Stimulated activated CD4-positive, alpha-beta T cell treated with anti-CD3 and anti-CD28 coated beads, Interleukin-2, amount 100 ng/mL, for 48 hours (primary cell): ENCODE measurements around the gene NPFFR1.

Source experiments
- DNase-seq, 2 donors: peaks; one replicate each; pipeline ENCODE4 v3.0.0-alpha.2; 2020

NPFFR1 gene

DNA sequence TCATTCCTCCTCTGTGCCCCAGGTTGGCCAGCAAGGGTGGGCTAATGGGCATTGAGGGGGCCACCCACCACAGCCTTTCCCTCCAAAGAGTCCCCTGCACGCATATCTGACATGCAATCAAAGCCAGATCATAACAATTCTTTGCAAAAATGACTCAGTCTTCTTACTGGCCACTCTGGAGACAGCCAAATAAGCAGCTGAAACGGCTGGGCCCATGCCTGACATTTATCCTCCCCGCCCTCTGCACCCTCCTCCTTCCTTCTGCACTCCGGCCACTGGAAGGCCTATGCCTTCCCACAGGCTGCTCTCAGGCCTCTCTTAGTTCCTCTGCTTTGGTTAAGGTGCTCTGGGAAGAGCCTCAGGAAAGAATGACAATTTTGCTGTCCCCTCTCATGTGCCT lies 29.2 kb upstream of the NPFFR1 start:
- DNase-seq: no peak

DNA sequence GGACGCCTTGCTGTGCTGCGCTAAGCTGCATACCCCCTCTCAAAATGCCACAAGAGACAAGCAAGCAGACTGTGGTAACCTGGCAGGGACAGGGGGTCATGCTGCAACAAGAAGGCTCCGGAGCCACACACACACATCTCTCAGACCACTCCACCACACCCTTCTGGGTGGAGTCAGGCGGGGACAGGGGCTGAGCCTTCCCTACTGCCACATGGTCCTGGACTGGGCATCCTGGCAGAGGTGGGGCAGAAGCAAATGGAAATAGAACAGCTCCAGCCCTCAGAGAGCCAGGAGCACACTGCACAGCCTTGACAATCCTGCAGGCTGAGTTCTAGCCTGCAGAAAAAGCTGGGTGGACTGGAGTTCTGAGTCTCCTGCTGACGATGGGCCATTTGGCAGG lies 28.4 kb upstream of the NPFFR1 start:
- no peak for DNase-seq

- no peak for DNase-seq
These were observed 27.9 kb upstream of the NPFFR1 start for GRCh38 chr10:70311698-70312097.

DNA sequence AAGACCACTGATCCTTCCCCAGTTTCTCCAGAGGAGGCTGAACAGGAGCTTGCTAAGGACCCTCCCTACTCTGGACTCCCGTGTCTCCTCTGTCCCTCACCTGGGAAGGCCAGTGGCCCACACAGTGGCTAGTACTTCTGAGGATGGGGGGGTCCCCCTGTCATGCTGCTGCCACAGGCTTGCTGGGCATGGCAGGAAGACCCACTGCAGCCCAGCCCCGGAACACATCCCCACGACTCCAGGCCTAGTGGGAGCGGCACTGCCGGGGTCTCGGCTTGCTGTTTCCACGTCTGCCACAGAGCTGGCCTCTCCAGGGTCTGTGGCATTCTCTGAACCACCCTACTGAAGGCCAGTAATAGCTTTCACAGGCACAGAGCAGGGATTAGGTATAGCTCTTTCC lies 25.9 kb upstream of the NPFFR1 start:
- no peak for DNase-seq

- no peak for DNase-seq
These were observed 24.6 kb upstream of the NPFFR1 start for GRCh38 chr10:70308121-70309060.

DNA sequence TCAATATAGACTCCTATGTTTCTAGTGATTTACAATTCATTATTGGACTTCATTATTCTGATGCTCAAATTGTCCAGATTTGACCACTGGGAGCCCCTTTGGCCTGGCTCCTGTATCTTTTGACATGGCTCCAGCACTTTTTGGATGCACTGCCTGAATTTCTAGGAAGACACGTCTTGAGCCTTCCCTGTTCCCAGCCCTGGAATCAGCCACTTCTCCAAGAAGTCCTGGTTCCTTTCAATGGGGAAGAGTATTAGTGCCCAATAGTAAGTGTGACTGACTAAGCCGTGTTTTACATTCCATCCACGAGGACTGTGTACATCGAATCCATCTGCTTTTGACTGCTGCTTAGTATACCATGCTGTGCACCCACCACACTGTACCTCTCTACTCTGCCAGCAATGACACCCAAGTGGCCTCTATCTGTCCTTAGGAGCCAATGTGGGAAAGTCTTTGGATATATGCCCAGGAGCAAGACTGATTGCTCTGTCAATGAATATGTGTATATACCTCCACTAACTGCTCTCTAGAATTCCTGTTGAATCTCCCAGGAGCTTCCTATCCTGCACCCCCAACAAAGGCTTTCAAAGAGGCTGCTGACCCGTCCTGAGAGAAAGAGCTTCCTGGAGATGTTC lies 23.2 kb upstream of the NPFFR1 start:
- DNase-seq: no peak

- no peak for DNase-seq
These were observed 22.4 kb upstream of the NPFFR1 start for GRCh38 chr10:70306181-70306705.

- no peak for DNase-seq
These were observed 19.9 kb upstream of the NPFFR1 start for GRCh38 chr10:70303730-70304129.

- no peak for DNase-seq
These were observed 18.5 kb upstream of the NPFFR1 start for GRCh38 chr10:70302292-70302691.

GRCh38 chr10:70300908-70301597 lies 17.2 kb upstream of the NPFFR1 start:
- no peak for DNase-seq

DNA sequence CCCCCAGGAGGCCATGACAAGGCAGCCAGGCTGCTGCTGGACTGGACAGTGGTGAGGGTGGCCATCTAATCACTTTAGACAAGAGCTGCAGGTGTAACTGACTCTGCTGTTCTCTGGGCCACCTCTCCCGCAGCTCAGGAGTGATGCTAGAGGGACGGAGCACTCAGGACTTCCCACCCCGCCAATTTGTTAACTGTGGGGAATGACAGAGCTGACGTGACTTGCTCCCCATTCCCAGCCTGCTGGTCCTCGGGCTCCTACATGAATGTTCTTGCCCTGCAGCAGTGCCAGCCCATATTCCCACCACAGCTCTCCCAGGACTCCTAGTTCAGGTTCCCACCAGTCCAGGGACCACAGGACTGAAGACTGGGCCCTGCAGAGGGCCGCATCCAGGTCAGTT lies 16.7 kb upstream of the NPFFR1 start:
- DNase-seq: no peak

DNA sequence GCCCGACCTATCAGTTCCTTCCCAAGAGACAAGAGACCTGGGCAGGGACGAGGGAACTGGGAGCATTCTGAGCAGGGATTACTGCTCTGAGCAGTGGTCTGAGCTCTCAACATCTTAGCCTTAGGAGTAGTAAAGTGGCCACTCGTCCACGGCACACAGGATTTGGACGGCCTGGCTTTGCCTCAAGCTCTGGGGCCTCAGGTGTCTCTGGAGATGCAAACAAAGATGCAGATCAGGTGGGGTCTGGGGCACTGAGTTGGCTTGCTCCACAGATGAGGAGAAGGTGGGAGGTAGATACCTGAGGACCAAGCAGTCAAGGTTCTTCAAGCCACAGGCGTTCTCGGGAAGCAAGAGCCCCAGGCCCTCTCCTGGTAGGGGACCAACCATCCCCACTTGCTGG lies 16.1 kb upstream of the NPFFR1 start:
- no peak for DNase-seq

DNA sequence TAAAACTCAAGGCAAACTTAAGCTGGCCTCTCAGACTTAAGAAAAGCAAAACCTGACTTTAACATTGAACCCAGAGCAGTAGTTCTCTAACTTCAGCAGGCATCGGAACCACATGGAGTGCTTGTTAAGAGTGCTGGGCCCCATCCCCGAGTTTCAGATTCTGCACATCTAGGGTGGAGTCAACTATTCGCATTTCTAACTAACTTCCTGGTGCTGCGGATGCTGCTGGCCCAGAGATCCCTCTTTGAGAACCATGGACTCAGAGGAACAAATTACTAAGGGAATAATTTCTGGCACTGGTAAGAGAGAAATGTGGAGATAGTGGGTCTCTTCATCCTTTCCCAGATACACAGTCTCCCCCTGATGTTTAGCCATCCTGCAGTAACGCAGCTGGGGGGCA lies 14.6 kb upstream of the NPFFR1 start:
- no peak for DNase-seq

DNA sequence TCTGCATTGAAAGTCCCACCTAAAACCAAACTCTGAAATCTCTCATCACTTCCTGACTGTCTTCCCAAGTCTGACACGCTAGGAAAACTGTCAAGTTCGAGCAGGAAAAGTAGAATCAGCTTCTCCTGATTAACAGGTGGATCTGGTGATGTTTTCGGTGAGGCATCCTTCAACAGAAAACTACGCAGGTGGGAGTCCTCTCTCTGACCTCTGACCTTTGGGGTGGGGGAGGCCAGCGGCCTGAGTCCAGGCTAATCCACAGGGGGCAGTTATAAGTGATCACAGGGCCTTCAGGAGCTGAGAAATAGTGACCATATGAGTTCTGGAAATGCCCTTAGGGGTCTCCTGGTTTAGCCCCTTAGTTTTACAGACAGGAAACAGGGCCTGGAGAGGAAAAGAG lies 13.4 kb upstream of the NPFFR1 start:
- no peak for DNase-seq

DNA sequence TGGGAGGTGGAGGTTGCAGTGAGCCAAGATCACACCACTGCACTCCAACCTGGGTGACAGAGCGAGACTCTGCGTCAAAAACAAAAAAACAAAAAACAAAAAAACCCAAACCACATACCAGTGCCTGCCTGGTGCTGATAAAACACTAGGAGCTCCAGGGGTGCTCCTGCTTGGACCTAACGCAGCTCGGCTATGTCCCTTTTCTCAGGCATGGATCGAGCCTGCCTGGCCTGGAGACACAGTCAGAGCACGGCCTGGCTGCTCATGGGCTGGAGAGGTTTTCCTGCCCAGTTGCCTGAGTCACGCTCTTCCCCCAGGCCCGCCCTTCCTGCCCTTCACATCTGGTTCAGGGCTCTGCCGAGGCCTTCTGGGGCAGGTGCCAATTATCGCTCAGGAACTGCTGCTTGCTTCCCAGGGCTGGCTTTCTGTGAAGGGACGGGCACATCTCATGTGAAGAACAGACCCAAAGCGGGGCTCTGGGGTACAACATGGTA lies 12.6 kb upstream of the NPFFR1 start:
- DNase-seq: no peak

GRCh38 chr10:70295926-70296325 lies 12.1 kb upstream of the NPFFR1 start:
- no peak for DNase-seq

DNA sequence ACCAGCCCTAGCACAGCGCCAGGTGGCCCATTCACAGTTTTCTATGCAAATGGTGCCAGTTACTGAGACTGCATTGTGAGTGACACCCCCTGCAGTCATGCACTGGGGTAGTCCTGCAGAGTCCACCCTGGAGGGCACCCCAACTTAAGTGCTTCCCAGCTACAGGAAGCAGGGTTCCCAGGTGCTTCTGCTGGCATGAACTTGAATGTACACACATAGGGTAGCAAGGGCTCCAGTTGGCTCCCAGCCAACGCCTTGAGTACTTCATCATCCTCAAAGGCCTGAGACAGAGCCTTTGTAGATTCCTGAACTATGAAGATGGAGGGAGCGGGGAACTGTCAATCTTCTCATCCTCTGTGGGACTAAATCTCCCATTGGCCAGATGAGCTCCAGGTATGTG lies 11.5 kb upstream of the NPFFR1 start:
- DNase-seq: no peak

DNA sequence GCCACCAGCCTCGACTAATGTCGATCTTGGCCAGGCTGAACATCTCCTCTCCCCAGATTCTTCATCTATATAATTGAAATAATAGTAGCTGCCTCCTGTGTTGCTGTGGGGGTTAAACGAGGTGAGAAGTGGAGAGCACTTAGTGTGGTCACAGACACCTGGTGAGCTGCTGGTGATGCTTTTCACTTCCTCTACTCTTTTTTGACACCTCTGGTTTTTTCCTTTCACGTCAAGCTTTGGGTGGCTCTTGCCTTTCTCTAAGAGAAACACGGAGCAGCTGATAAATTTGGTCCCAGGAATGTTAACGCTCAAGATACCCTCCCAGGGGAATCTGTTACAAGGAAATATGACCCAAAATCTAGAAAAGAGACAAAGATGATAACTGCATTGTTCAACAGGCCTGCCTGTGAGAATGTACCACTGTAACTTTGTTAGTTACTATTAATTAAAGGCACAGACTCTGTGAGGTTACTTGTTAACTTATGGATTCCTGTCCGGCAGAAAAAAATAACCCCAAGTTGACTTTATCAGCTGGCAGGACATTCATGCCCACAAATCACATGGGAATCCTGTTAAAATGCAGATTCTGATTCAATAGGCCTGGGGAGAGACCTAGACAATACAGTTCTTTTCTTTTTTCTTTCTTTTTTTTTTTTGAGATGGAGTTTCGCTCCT lies 9.5 kb upstream of the NPFFR1 start:
- DNase-seq: no peak

DNA sequence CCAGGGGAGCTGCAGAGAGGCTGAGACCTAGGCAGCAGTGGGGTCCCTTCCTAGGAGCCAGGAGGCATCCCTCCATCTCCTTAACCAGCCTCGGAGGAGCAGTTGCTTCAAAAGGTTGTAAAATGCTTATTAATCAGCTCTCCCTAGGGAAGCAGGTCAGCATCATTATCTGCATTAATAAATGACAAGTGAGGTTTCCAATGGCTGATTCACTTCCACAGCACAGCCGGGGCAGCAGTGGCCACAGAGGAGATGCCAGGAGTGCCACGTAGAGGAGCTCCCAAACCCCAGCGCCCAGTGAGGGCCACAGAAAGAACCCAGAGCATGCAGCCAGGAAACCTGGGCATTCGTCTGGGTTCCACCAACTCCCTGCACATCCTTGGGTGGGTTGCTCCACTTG lies 8.2 kb upstream of the NPFFR1 start:
- no peak for DNase-seq

DNA sequence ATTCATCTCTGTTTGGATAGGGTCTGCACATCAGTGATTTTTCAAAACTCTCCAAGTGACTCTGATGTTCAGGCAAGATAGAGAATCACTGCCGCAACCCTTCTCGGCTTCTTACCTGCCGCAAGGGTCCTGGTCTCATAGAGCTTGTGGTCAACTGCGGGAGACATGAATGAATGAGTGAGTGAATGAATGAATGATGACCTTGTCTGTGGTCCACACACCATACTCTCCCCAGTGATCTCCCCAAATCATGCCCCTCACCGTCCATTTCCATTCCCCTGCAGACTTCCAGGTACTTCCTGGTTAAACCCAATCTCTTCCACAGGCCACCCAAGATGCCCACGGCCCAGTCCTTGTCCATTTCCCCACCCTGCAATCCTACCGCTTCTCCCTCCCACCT lies 5.9 kb upstream of the NPFFR1 start:
- no peak for DNase-seq

DNA sequence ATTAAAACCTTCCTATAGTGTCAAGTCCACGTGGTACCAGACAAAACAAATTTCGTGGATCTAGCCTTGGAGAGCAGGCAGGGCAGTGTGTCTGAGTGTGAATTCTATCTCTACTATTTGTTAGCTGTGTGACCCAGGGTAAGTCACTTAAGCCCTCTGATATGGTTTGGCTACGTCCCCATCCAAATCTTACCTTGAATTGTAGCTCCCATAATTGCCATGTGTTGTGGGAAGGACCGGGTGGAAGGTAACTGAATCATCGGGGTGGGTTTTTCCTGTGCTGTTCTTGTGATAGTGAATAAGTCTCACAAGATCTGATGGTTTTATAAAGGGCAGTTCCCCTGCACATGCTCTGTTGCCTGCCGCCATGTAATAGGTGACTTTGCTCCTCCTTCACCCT lies 2.8 kb upstream of the NPFFR1 start:
- DNase-seq: no peak

DNA sequence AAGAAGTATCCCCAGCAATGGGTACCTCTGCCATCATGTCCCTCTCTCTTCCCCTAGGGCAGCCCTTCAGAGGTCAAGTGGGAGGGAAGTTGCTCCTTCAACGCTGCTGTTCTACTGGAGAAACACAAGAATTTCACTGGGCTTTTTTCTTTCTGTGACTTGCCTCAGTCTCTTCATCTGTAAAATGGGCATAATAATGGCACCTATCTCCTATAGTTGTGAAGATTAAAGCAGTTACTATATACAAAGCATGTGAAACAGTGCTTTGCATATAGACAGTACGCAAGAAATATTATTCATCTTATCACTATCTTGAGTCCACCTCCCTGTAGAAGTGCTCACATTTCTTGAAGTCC lies 1.6 kb upstream of the NPFFR1 start:
- no peak for DNase-seq
